IPS-20b (cell line): Measurements from ENCODE around the gene HPN.

Source experiments
- H3K27ac ChIP-seq: one replicate; pipeline ENCODE4 v1.5.1; 2013; ENCODE audit warnings: low read length
- H3K27me3 ChIP-seq: 2 replicates; pipeline ENCODE4 v1.6.1; 2013; ENCODE audit warnings: mild to moderate bottlenecking, low read length, inconsistent platforms; ENCODE audit not compliant: insufficient read depth
- H3K36me3 ChIP-seq: 2 replicates; pipeline ENCODE4 v1.6.1; 2013; ENCODE audit warnings: low read depth, mild to moderate bottlenecking, inconsistent platforms, low read length, moderate library complexity; ENCODE audit not compliant: insufficient read depth
- H3K4me1 ChIP-seq: 2 replicates; pipeline ENCODE4 v1.6.1; 2013; ENCODE audit warnings: mild to moderate bottlenecking, control low read depth, inconsistent platforms, low read length, moderate library complexity; ENCODE audit not compliant: insufficient read depth
- H3K4me3 ChIP-seq: 2 replicates; pipeline ENCODE4 v1.5.1; 2013; ENCODE audit warnings: mild to moderate bottlenecking, low read length, inconsistent platforms
- H3K9ac ChIP-seq: 2 replicates; pipeline ENCODE4 v1.6.1; 2013; ENCODE audit warnings: low read depth, mild to moderate bottlenecking, inconsistent platforms, low read length, moderate library complexity
- H3K9me3 ChIP-seq: 2 replicates; pipeline ENCODE4 v1.6.1; 2013; ENCODE audit warnings: mild to moderate bottlenecking, low read depth, low read length, inconsistent platforms; ENCODE audit not compliant: insufficient read depth

The HPN gene

GRCh38 chr19:35073516-35073915 lies 32.0 kb downstream of the HPN start:
- H3K9ac ChIP-seq, result no peak overlapping the region
- no peaks in the 10 kb centered on the region for H3K36me3 ChIP-seq
- H3K27ac ChIP-seq, result no peak overlapping the region
- H3K9me3 ChIP-seq, result peaks cover 3% of the 10 kb centered on the region; the same call in 1 of the 2 replicates
- no peaks in the 10 kb centered on the region; the same call in 1 of the 2 replicates for H3K27me3 ChIP-seq
- peaks cover 11% of the 10 kb centered on the region; the same call in 1 of the 2 replicates for H3K4me1 ChIP-seq
- no peak overlapping the region for H3K4me3 ChIP-seq

- H3K36me3 ChIP-seq, result no peaks in the 10 kb centered on the region
- H3K4me1 ChIP-seq, result peaks cover 7% of the 10 kb centered on the region; the same call in 1 of the 2 replicates
- no peak overlapping the region for H3K27ac ChIP-seq
- no peak overlapping the region for H3K9ac ChIP-seq
- H3K4me3 ChIP-seq, result no peak overlapping the region
- no peaks in the 10 kb centered on the region; the same call in 1 of the 2 replicates for H3K27me3 ChIP-seq
- peaks cover 3% of the 10 kb centered on the region; the same call in 1 of the 2 replicates for H3K9me3 ChIP-seq
Measured at GRCh38 chr19:35073941-35074340, 32.4 kb downstream of the HPN start.

GRCh38 chr19:35074426-35075201 lies 33.1 kb downstream of the HPN start:
- no peaks in the 10 kb centered on the region for H3K36me3 ChIP-seq
- H3K27me3 ChIP-seq, result no peaks in the 10 kb centered on the region; the same call in 1 of the 2 replicates
- no peak overlapping the region for H3K9ac ChIP-seq
- H3K9me3 ChIP-seq, result peaks cover 3% of the 10 kb centered on the region; the same call in 1 of the 2 replicates
- H3K4me1 ChIP-seq, result peaks cover under 1% of the 10 kb centered on the region; the same call in 1 of the 2 replicates
- no peak overlapping the region for H3K4me3 ChIP-seq
- H3K27ac ChIP-seq, result no peak overlapping the region

- Histone ChIP-seq H3K9ac (no peak overlapping the region), H3K36me3 (no peaks in the 10 kb centered on the region), H3K4me3 (no peak overlapping the region), H3K27me3 (no peaks in the 10 kb centered on the region; the same call in 1 of the 2 replicates), H3K27ac (no peak overlapping the region), H3K9me3 (peaks cover 3% of the 10 kb centered on the region; the same call in 1 of the 2 replicates), H3K4me1 (no peaks in the 10 kb centered on the region)
Measured at GRCh38 chr19:35075202-35076025, 33.9 kb downstream of the HPN start.

GRCh38 chr19:35076026-35076370 lies 34.5 kb downstream of the HPN start:
- Histone ChIP-seq H3K36me3 (no peaks in the 10 kb centered on the region), H3K4me3 (no peak overlapping the region), H3K9me3 (no peaks in the 10 kb centered on the region), H3K9ac (no peak overlapping the region), H3K27ac (no peak overlapping the region), H3K4me1 (no peaks in the 10 kb centered on the region), H3K27me3 (no peaks in the 10 kb centered on the region; the same call in 1 of the 2 replicates)

GRCh38 chr19:35076657-35077056 lies 35.1 kb downstream of the HPN start:
- H3K27ac ChIP-seq, result no peak overlapping the region
- no peak overlapping the region for H3K4me3 ChIP-seq
- no peaks in the 10 kb centered on the region for H3K36me3 ChIP-seq
- H3K9ac ChIP-seq, result no peak overlapping the region
- H3K4me1 ChIP-seq, result no peaks in the 10 kb centered on the region
- H3K9me3 ChIP-seq, result no peaks in the 10 kb centered on the region
- no peaks in the 10 kb centered on the region; the same call in 1 of the 2 replicates for H3K27me3 ChIP-seq

GRCh38 chr19:35077411-35078223 lies 36.1 kb downstream of the HPN start:
- no peaks in the 10 kb centered on the region for H3K36me3 ChIP-seq

GRCh38 chr19:35079826-35080225 lies 38.3 kb downstream of the HPN start:
- Histone ChIP-seq H3K27ac (no peak overlapping the region), H3K4me3 (no peak overlapping the region), H3K36me3 (no peaks in the 10 kb centered on the region), H3K27me3 (no peaks in the 10 kb centered on the region; the same call in 1 of the 2 replicates), H3K9ac (no peak overlapping the region), H3K9me3 (no peaks in the 10 kb centered on the region), H3K4me1 (no peaks in the 10 kb centered on the region)

More at GRCh38 chr19:35077411-35078223, 36.1 kb downstream of the HPN start:
- H3K27ac ChIP-seq, result no peak overlapping the region
- no peak overlapping the region for H3K4me3 ChIP-seq
- H3K4me1 ChIP-seq, result no peaks in the 10 kb centered on the region
- no peak overlapping the region for H3K9ac ChIP-seq
- H3K9me3 ChIP-seq, result no peaks in the 10 kb centered on the region
- H3K27me3 ChIP-seq, result no peaks in the 10 kb centered on the region; the same call in 1 of the 2 replicates

- Histone ChIP-seq H3K9ac (no peak overlapping the region), H3K36me3 (no peaks in the 10 kb centered on the region), H3K27me3 (no peaks in the 10 kb centered on the region; the same call in 1 of the 2 replicates), H3K27ac (no peak overlapping the region), H3K9me3 (no peaks in the 10 kb centered on the region), H3K4me1 (no peaks in the 10 kb centered on the region), H3K4me3 (no peak overlapping the region)
Measured at GRCh38 chr19:35080613-35081170, 39.2 kb downstream of the HPN start.

- Histone ChIP-seq H3K27me3 (no peaks in the 10 kb centered on the region; the same call in 1 of the 2 replicates), H3K27ac (no peak overlapping the region), H3K36me3 (no peaks in the 10 kb centered on the region), H3K9me3 (no peaks in the 10 kb centered on the region), H3K4me3 (no peak overlapping the region), H3K9ac (no peak overlapping the region), H3K4me1 (no peaks in the 10 kb centered on the region)
Measured at GRCh38 chr19:35081201-35081600, 39.7 kb downstream of the HPN start.
